Measurements from ENCODE around the gene PPP1R14D.
A peak's percentile ranks its signal among the peaks of the same experiment; 100 is the strongest.

The PPP1R14D gene

GRCh38 chr15:40789119-40789518 lies 39.4 kb downstream of the PPP1R14D start:
- Mint-ChIP-seq H3K27ac (no peak overlapping the region), H3K4me3 (no peak overlapping the region), H3K4me1 (ENCODE audit: low read depth) (peaks cover 27% of the 10 kb centered on the region), H3K9me3 (ENCODE audit: low read depth) (no peaks in the 10 kb centered on the region), H3K27me3 (no peaks in the 10 kb centered on the region), H3K36me3 (peaks cover 2% of the 10 kb centered on the region)

GRCh38 chr15:40787991-40788390 lies 40.5 kb downstream of the PPP1R14D start:
- peaks cover 27% of the 10 kb centered on the region for H3K4me1 Mint-ChIP-seq (ENCODE audit: low read depth)
- H3K4me3 Mint-ChIP-seq, result no peak overlapping the region
- peak overlapping the region; percentile 73 for H3K27ac Mint-ChIP-seq
- H3K27me3 Mint-ChIP-seq, result no peaks in the 10 kb centered on the region
- H3K36me3 Mint-ChIP-seq, result no peaks in the 10 kb centered on the region
- no peaks in the 10 kb centered on the region for H3K9me3 Mint-ChIP-seq (ENCODE audit: low read depth)

- Mint-ChIP-seq H3K27me3 (no peaks in the 10 kb centered on the region), H3K36me3 (no peaks in the 10 kb centered on the region), H3K4me3 (peak overlapping the region; percentile 41), H3K4me1 (ENCODE audit: low read depth) (peaks cover 30% of the 10 kb centered on the region), H3K9me3 (ENCODE audit: low read depth) (no peaks in the 10 kb centered on the region), H3K27ac (peak overlapping the region; percentile 73)
Observed at GRCh38 chr15:40787344-40787841, 41.1 kb downstream of the PPP1R14D start.

DNA sequence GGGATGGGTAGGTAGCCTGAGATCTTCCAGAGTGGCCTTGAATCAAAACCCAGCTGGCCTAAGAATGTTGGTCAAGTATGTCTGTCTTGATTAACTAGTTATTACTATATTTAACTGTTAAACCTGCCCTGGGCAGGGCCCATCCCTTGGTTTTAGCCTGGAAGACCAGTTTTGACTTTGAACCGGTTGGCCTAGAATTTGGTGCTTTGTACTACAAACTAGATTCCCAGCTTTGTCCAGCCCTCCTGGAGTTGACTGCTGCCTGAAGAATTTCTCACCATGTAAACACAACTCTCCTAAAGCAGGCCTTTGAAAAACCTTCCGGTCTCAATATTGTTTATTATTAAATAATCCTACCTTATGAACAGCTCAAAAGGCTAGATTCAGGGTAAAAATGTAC lies 42.7 kb downstream of the PPP1R14D start:
- Mint-ChIP-seq H3K4me3 (no peak overlapping the region), H3K27me3 (no peaks in the 10 kb centered on the region), H3K4me1 (ENCODE audit: low read depth) (peaks cover 29% of the 10 kb centered on the region), H3K27ac (no peak overlapping the region), H3K36me3 (no peaks in the 10 kb centered on the region), H3K9me3 (ENCODE audit: low read depth) (no peaks in the 10 kb centered on the region)

- no peaks in the 10 kb centered on the region for H3K27me3 Mint-ChIP-seq
- peaks cover 29% of the 10 kb centered on the region for H3K4me1 Mint-ChIP-seq (ENCODE audit: low read depth)
- no peaks in the 10 kb centered on the region for H3K36me3 Mint-ChIP-seq
- H3K9me3 Mint-ChIP-seq (ENCODE audit: low read depth), result no peaks in the 10 kb centered on the region
- no peak overlapping the region for H3K4me3 Mint-ChIP-seq
- no peak overlapping the region for H3K27ac Mint-ChIP-seq
Observed at GRCh38 chr15:40785164-40785563, 43.3 kb downstream of the PPP1R14D start.

GRCh38 chr15:40782609-40783227 lies 45.8 kb downstream of the PPP1R14D start:
- Mint-ChIP-seq H3K9me3 (ENCODE audit: low read depth) (no peaks in the 10 kb centered on the region), H3K4me1 (ENCODE audit: low read depth) (peaks cover 19% of the 10 kb centered on the region), H3K27me3 (no peaks in the 10 kb centered on the region), H3K36me3 (no peaks in the 10 kb centered on the region), H3K4me3 (no peak overlapping the region), H3K27ac (no peak overlapping the region)

GRCh38 chr15:40776537-40777141 lies 51.9 kb downstream of the PPP1R14D start:
- no peaks in the 10 kb centered on the region for H3K9me3 Mint-ChIP-seq (ENCODE audit: low read depth)

DNA sequence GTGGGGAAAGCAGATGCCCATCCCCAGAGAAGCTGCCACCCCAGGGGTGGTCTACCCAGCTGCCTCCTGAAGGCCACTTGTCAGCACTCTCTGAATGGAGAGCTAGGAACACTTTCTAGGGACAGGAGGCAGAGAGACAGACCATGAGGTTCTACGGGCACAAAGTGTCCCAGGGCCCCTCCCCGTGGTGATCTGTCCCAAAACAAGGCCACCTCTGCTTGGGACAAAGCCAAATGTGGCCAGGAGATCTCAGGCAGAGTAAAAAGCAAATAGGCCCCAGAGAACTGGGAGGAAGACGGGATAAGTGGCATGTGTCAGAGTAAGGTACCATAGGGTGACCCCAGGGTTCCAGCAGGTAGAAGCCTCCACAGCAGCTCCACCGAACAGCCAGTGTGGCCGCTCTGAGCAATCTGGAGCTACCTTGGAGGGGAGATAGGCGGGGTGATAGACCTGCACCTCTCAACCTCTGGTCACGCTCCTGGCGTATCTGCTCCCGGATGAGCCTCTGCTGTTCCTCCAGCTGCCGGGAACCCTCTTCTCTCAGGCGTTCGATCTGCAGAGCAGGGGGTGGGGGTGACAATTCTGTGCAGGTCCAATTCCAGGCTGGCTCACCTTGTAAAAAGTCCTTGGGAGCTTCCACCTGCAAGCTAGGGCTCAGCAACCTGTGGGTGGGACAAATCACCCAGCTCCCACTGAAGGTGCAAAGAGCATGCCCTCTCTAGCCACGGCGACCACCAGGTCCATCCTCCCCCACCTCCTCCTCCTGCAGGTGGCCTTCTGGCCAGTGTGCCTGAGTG lies 52.6 kb downstream of the PPP1R14D start:
- no peaks in the 10 kb centered on the region for H3K27me3 Mint-ChIP-seq
- H3K36me3 Mint-ChIP-seq, result peaks cover 9% of the 10 kb centered on the region
- H3K4me3 Mint-ChIP-seq, result no peak overlapping the region
- H3K27ac Mint-ChIP-seq, result no peak overlapping the region
- no peaks in the 10 kb centered on the region for H3K9me3 Mint-ChIP-seq (ENCODE audit: low read depth)
- peaks cover 6% of the 10 kb centered on the region for H3K4me1 Mint-ChIP-seq (ENCODE audit: low read depth)

More at GRCh38 chr15:40776537-40777141, 51.9 kb downstream of the PPP1R14D start:
- peaks cover 6% of the 10 kb centered on the region for H3K4me1 Mint-ChIP-seq (ENCODE audit: low read depth)
- H3K27me3 Mint-ChIP-seq, result no peaks in the 10 kb centered on the region
- no peak overlapping the region for H3K27ac Mint-ChIP-seq
- H3K36me3 Mint-ChIP-seq, result peaks cover 9% of the 10 kb centered on the region
- no peak overlapping the region for H3K4me3 Mint-ChIP-seq

- no peak overlapping the region for H3K4me3 Mint-ChIP-seq
- no peaks in the 10 kb centered on the region for H3K27me3 Mint-ChIP-seq
Observed at GRCh38 chr15:40775007-40775406, 53.5 kb downstream of the PPP1R14D start.

DNA sequence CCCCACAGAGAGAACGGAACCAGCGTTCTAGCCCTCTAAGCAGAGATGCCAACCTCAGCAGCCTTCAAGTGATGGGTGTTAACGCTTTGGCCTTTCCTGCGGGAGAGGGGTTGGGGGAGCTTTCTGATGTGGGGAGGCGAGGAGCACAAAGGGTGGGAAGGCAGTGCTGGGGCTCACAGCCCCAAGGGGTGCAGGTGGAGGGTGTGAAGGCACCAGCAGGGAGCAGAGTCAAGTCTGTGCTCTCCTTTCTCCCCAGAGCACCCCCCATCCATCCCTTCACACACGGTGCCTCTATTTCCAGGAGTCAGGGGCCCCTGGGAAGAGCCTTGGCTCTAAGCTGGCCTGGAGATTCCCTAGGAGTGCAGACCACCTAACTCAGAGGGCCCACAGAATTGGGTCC lies 54.6 kb downstream of the PPP1R14D start:
- Mint-ChIP-seq H3K27me3 (no peaks in the 10 kb centered on the region), H3K36me3 (peaks cover 9% of the 10 kb centered on the region), H3K9me3 (ENCODE audit: low read depth) (no peaks in the 10 kb centered on the region), H3K4me3 (no peak overlapping the region), H3K27ac (no peak overlapping the region), H3K4me1 (ENCODE audit: low read depth) (peaks cover 16% of the 10 kb centered on the region)

More at GRCh38 chr15:40775007-40775406, 53.5 kb downstream of the PPP1R14D start:
- peaks cover 9% of the 10 kb centered on the region for H3K4me1 Mint-ChIP-seq (ENCODE audit: low read depth)
- peaks cover 9% of the 10 kb centered on the region for H3K36me3 Mint-ChIP-seq
- no peaks in the 10 kb centered on the region for H3K9me3 Mint-ChIP-seq (ENCODE audit: low read depth)
- H3K27ac Mint-ChIP-seq, result no peak overlapping the region

- Mint-ChIP-seq H3K27me3 (no peaks in the 10 kb centered on the region), H3K4me3 (no peak overlapping the region), H3K36me3 (peaks cover 9% of the 10 kb centered on the region), H3K4me1 (ENCODE audit: low read depth) (peaks cover 20% of the 10 kb centered on the region), H3K9me3 (ENCODE audit: low read depth) (no peaks in the 10 kb centered on the region), H3K27ac (no peak overlapping the region)
Observed at GRCh38 chr15:40773496-40773895, 55.0 kb downstream of the PPP1R14D start.

- H3K36me3 Mint-ChIP-seq, result peaks cover 9% of the 10 kb centered on the region
Observed at GRCh38 chr15:40772014-40772413, 56.5 kb downstream of the PPP1R14D start.

DNA sequence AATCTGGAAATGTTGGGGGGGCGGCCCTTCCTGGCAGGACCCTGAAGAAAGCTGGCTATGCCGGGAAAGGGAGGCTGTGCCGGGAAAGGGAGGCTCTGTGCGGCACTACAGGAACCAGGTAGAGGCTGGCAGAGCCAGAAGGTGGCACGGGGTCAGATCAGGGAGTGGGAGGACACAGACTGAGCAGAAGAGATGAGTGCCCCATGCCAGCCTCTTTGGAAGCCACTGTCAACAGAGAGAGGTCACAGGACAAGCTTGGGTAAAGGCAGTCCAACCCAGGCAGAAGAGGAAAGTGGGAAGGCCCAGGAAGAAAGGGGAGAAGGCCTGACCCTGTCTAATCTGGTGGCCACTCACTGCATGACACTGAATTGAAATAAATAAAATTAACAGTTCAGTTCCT lies 57.3 kb downstream of the PPP1R14D start:
- Mint-ChIP-seq H3K36me3 (peaks cover 3% of the 10 kb centered on the region), H3K4me3 (no peak overlapping the region), H3K27me3 (no peaks in the 10 kb centered on the region), H3K9me3 (ENCODE audit: low read depth) (no peaks in the 10 kb centered on the region), H3K27ac (peak overlapping the region; percentile 72), H3K4me1 (ENCODE audit: low read depth) (peaks cover 20% of the 10 kb centered on the region)

More at GRCh38 chr15:40772014-40772413, 56.5 kb downstream of the PPP1R14D start:
- peak overlapping the region; percentile 22 for H3K27ac Mint-ChIP-seq
- H3K9me3 Mint-ChIP-seq (ENCODE audit: low read depth), result no peaks in the 10 kb centered on the region
- H3K27me3 Mint-ChIP-seq, result no peaks in the 10 kb centered on the region
- no peak overlapping the region for H3K4me3 Mint-ChIP-seq
- peaks cover 23% of the 10 kb centered on the region for H3K4me1 Mint-ChIP-seq (ENCODE audit: low read depth)

DNA sequence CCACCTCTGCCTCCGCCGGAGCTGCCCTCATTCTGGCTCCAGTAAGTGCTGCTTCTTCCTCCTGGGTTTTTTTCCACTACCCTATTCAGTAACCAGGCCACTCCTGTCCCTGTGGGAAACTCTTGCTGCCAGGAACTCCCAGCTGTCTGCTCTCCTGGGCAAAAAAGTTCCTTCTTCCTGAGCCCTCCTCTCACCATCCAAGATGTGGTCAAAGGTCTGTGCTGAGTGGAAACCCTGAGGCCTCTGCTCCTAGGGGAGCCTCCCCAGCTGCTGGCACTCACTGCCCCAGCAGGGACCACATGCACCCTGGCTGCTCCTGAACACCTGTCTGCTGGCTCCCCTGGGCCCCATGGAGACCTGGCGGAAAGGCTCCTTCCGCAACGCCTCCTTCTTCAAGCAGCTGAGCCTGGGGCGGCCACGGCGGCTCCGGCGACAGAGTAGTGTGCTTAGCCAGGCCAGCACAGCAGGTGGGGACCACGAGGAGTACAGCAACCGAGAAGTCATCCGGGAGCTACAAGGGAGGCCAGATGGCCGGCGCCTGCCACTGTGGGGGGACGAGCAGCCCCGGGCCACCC lies 58.3 kb downstream of the PPP1R14D start:
- Mint-ChIP-seq H3K27ac (peak overlapping the region; percentile 95), H3K27me3 (no peaks in the 10 kb centered on the region), H3K9me3 (ENCODE audit: low read depth) (no peaks in the 10 kb centered on the region), H3K36me3 (peaks cover 3% of the 10 kb centered on the region), H3K4me1 (ENCODE audit: low read depth) (peaks cover 28% of the 10 kb centered on the region), H3K4me3 (peak overlapping the region; percentile 79)

Data from activated naive CD8-positive, alpha-beta T cell (primary cell).